Transverse colon (tissue), 3 donors: ENCODE measurements around the gene ASIC2.

Experiments used
- EP300 ChIP-seq: sonication (generic); formaldehyde crosslinking; IDR thresholded peaks from one replicate; pipeline ENCODE4 v1.6.1; 2017; ENCODE audit warnings: antibody characterized with exemption, low read depth
- POLR2A ChIP-seq: fragments of 450-650 bp; IDR thresholded peaks from one replicate; pipeline ENCODE4 v1.6.1; 2016; ENCODE audit warnings: antibody characterized with exemption, mild to moderate bottlenecking, moderate library complexity
- TF ChIP-seq, protein P1 (sequence below), 5 experiments: fragments of 200-600 bp in 3 of 5; fragments of 450-650 bp in 2 of 5; sonication (generic) in 3 of 5; IDR thresholded peaks; 1 replicate in 2 of 5; 2 replicates in 3 of 5; pipeline ENCODE4 v1.5.1; 2016 to 2017; ENCODE audit warnings: antibody characterized with exemption in 5 of 5, inconsistent platforms in 3 of 5, mild to moderate bottlenecking in 2 of 5, moderate library complexity in 1 of 5

DNA sequence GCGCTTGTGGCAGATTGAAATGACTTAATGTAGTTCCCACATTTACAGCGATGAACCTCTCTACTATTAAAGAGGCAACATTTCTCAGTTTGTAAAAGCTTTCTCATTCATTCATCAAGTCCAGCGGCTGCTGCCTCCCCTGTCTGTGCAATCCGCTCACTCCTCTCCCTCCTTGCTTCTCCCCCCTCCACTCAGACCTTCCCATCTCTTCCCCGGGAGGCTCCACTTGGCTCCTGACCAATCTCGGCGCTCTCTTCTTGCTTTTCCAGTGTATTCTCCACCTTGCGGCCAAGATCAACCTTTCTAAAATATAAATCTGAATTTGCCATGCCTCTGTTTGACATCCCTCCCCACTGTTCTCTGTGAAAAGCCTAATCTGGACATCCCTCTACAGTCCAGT, 117.5 kb downstream of the ASIC2 start:
- TF ChIP-seq, protein P1, sequence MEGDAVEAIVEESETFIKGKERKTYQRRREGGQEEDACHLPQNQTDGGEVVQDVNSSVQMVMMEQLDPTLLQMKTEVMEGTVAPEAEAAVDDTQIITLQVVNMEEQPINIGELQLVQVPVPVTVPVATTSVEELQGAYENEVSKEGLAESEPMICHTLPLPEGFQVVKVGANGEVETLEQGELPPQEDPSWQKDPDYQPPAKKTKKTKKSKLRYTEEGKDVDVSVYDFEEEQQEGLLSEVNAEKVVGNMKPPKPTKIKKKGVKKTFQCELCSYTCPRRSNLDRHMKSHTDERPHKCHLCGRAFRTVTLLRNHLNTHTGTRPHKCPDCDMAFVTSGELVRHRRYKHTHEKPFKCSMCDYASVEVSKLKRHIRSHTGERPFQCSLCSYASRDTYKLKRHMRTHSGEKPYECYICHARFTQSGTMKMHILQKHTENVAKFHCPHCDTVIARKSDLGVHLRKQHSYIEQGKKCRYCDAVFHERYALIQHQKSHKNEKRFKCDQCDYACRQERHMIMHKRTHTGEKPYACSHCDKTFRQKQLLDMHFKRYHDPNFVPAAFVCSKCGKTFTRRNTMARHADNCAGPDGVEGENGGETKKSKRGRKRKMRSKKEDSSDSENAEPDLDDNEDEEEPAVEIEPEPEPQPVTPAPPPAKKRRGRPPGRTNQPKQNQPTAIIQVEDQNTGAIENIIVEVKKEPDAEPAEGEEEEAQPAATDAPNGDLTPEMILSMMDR (IDR thresholded peaks at IDR 0.05): no peak
- TF ChIP-seq POLR2A (no peak), EP300 (no peak)
